IPS DF 6.9 (cell line): Measurements from ENCODE around the gene NFKB1.

Experiments used
- DNase-seq: peaks from one replicate; pipeline ENCODE4 v3.0.0-alpha.2; 2013; ENCODE audit warnings: low read depth, low spot score
- H3K27ac ChIP-seq: one replicate; pipeline ENCODE4 v1.5.1; 2013; ENCODE audit warnings: low read length, control low read depth
- H3K27me3 ChIP-seq: 2 replicates; pipeline ENCODE4 v1.6.1; 2013; ENCODE audit warnings: mild to moderate bottlenecking, low read length; ENCODE audit not compliant: control insufficient read depth, insufficient read depth
- H3K36me3 ChIP-seq: 2 replicates; pipeline ENCODE4 v1.6.1; 2013; ENCODE audit warnings: low read length; ENCODE audit not compliant: control insufficient read depth, insufficient read depth
- H3K4me1 ChIP-seq: 2 replicates; pipeline ENCODE4 v1.6.1; 2013; ENCODE audit warnings: low read length; ENCODE audit not compliant: control insufficient read depth, insufficient read depth
- H3K4me3 ChIP-seq: 2 replicates; pipeline ENCODE4 v1.5.1; 2013; ENCODE audit warnings: mild to moderate bottlenecking, low read length
- H3K9me3 ChIP-seq: 2 replicates; pipeline ENCODE4 v1.6.1; 2013; ENCODE audit warnings: low read length, inconsistent platforms; ENCODE audit not compliant: control insufficient read depth, insufficient read depth
- WGBS: extraction: QIAGEN DNeasy Blood & Tissue Kit; methylation state at CpG from one replicate; pipeline ENCODE4 v1.1.7; 2013; ENCODE audit warnings: mixed read lengths, missing lambda C conversion rate; ENCODE audit not compliant: insufficient read length, insufficient coverage; 5-methylcytosine and 5-hydroxymethylcytosine counted together

NFKB1 gene

GRCh38 chr4:102497986-102498385, 3.2 kb upstream of the NFKB1 start:
- H3K27ac ChIP-seq, result no peak overlapping the region
- no peaks in the 10 kb centered on the region for H3K27me3 ChIP-seq
- no peak for DNase-seq
- H3K4me3 ChIP-seq, result no peak overlapping the region
- H3K4me1 ChIP-seq, result no peaks in the 10 kb centered on the region
- H3K36me3 ChIP-seq, result no peaks in the 10 kb centered on the region
- no peaks in the 10 kb centered on the region for H3K9me3 ChIP-seq
- WGBS, result no CpG with 5 or more reads among the region's 2 CpGs

GRCh38 chr4:102500352-102500695, 835 bp upstream of the NFKB1 start:
- H3K9me3 ChIP-seq, result no peaks in the 10 kb centered on the region
- no peak for DNase-seq
- H3K36me3 ChIP-seq, result no peaks in the 10 kb centered on the region
- WGBS, result no CpG with 5 or more reads among the region's 3 CpGs
- no peaks in the 10 kb centered on the region for H3K4me1 ChIP-seq
- H3K4me3 ChIP-seq, result no peak overlapping the region
- H3K27ac ChIP-seq, result no peak overlapping the region
- H3K27me3 ChIP-seq, result no peaks in the 10 kb centered on the region

DNA sequence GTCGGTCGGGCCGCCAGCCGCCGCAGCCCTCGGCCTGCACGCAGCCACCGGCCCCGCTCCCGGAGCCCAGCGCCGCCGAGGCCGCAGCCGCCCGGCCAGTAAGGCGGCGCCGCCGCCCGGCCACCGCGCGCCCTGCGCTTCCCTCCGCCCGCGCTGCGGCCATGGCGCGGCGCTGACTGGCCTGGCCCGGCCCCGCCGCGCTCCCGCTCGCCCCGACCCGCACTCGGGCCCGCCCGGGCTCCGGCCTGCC, 213 bp downstream of the NFKB1 start:
- DNase-seq, result no peak
- no peaks in the 10 kb centered on the region for H3K36me3 ChIP-seq
- H3K4me1 ChIP-seq, result no peaks in the 10 kb centered on the region
- H3K27ac ChIP-seq, result no peak overlapping the region
- H3K27me3 ChIP-seq, result no peaks in the 10 kb centered on the region
- H3K4me3 ChIP-seq, result peak overlapping the region; percentile 89
- no peaks in the 10 kb centered on the region for H3K9me3 ChIP-seq
- WGBS, result no CpG with 5 or more reads among the region's 44 CpGs

GRCh38 chr4:102502543-102502818, 1.3 kb downstream of the NFKB1 start:
- Histone ChIP-seq H3K4me3 (peak overlapping the region; percentile 89; the same call in 1 of the 2 replicates), H3K27me3 (no peaks in the 10 kb centered on the region), H3K36me3 (no peaks in the 10 kb centered on the region), H3K27ac (no peak overlapping the region), H3K9me3 (no peaks in the 10 kb centered on the region), H3K4me1 (no peaks in the 10 kb centered on the region)
- no peak for DNase-seq
- no CpG with 5 or more reads among the region's 1 CpG for WGBS

- no peak overlapping the region for H3K27ac ChIP-seq
Observed at GRCh38 chr4:102503301-102503746, 2.2 kb downstream of the NFKB1 start.

GRCh38 chr4:102503831-102504786, 3.0 kb downstream of the NFKB1 start:
- H3K36me3 ChIP-seq, result no peaks in the 10 kb centered on the region
- H3K4me3 ChIP-seq, result no peak overlapping the region
- no peaks in the 10 kb centered on the region for H3K9me3 ChIP-seq
- no peak for DNase-seq
- H3K27ac ChIP-seq, result no peak overlapping the region
- no peaks in the 10 kb centered on the region for H3K4me1 ChIP-seq
- H3K27me3 ChIP-seq, result no peaks in the 10 kb centered on the region
- WGBS, result 100% methylated on average over 1 of the region's 5 CpGs

More at GRCh38 chr4:102503301-102503746, 2.2 kb downstream of the NFKB1 start:
- H3K9me3 ChIP-seq, result no peaks in the 10 kb centered on the region
- no peak overlapping the region for H3K4me3 ChIP-seq
- WGBS, result no CpG with 5 or more reads among the region's 3 CpGs
- no peak for DNase-seq
- H3K36me3 ChIP-seq, result no peaks in the 10 kb centered on the region
- H3K4me1 ChIP-seq, result no peaks in the 10 kb centered on the region
- no peaks in the 10 kb centered on the region for H3K27me3 ChIP-seq

DNA sequence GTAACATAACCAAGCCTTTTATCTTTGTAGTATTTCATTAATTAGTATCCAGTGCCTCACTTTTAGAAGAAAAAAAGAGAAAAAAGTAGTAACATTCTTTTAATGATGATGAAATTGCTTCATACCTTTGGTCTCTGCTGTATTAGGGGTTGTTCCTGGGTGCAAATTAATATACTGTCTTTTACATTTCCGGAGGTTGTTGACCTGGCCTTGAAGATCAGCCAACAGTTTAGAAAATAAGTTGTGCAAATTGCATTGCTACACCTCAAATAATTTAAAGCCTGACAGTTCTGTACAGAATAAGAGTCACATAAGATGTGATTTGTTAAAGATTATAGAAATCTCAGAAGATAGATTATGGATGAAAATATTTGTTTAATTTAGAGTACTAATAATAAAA, 3.8 kb downstream of the NFKB1 start:
- Histone ChIP-seq H3K36me3 (no peaks in the 10 kb centered on the region), H3K4me3 (no peak overlapping the region), H3K9me3 (no peaks in the 10 kb centered on the region), H3K27ac (no peak overlapping the region), H3K27me3 (no peaks in the 10 kb centered on the region), H3K4me1 (no peaks in the 10 kb centered on the region)
- no peak for DNase-seq
- WGBS, result no CpG with 5 or more reads among the region's 1 CpG

- no CpG with 5 or more reads among the region's 2 CpGs for WGBS
- H3K9me3 ChIP-seq, result no peaks in the 10 kb centered on the region
- no peaks in the 10 kb centered on the region for H3K4me1 ChIP-seq
- DNase-seq, result no peak
- H3K27me3 ChIP-seq, result no peaks in the 10 kb centered on the region
- H3K36me3 ChIP-seq, result no peaks in the 10 kb centered on the region
- H3K27ac ChIP-seq, result no peak overlapping the region
- no peak overlapping the region for H3K4me3 ChIP-seq
Observed at GRCh38 chr4:102505708-102506107, 4.5 kb downstream of the NFKB1 start.

DNA sequence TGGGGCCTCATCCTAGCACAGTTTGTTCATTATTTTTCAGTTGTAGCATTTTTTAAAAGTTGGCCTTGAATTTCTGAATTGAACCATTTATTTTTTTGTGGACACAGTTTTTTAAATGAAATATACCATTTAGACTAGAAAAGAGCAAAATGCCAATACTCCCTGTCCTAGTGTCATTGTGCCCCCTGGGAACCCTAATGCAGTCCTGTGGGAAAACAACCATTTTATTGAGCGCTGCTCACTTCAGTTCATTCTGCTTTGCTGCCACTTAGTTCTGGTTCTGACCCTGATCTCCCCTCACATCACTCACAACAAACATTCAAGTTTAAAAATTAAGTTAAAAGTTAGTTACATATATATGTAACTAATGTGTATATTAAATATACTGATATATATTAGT, 5.4 kb downstream of the NFKB1 start:
- no CpG with 5 or more reads among the region's 1 CpG for WGBS
- Histone ChIP-seq H3K9me3 (no peaks in the 10 kb centered on the region), H3K27ac (no peak overlapping the region), H3K4me3 (no peak overlapping the region), H3K27me3 (no peaks in the 10 kb centered on the region), H3K4me1 (no peaks in the 10 kb centered on the region), H3K36me3 (no peaks in the 10 kb centered on the region)
- no peak for DNase-seq

DNA sequence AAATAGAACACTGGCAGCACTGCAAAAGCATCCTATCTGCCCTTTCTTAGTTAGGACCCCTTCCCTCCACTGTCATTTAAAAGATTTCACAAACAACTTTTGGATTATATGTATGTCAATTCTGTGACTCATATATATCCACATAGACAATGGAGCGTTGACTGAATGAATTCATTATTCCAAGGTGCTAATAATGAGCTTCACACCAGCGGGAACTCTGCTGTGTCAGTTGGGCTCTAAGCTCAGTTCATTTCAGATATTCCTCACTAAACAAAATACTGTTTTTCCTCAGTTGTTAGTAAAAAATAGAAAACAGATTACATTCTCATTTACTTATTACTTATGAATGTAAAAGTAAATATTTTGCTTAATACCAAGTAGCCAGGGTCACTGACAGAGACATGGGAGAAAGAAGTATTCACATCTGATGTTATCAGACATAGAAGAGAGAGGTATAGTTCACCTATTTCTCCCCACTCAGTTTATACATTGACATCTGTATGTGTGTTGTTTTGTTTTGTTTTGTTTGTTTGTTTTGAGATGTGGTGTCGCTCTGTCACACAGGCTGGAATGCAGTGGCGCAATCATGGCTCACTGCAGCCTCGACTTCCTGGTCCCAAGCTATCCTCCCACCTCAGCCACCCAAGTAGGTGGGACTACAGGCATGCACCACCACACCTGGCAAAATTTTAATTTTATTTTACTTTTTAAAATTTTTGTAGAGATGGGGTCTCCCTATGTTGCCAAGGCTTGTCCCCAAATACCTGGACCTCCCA, 10.9 kb downstream of the NFKB1 start:
- no peak for DNase-seq
- Histone ChIP-seq H3K4me3 (no peak overlapping the region), H3K27me3 (no peaks in the 10 kb centered on the region), H3K36me3 (no peaks in the 10 kb centered on the region), H3K4me1 (no peaks in the 10 kb centered on the region), H3K27ac (no peak overlapping the region), H3K9me3 (no peaks in the 10 kb centered on the region)
- no CpG with 5 or more reads among the region's 5 CpGs for WGBS
